Amygdala (tissue), 56 donors: ENCODE measurements around the gene RAB11FIP2.

ENCODE experiments used
- DNase-seq, 56 donors: peaks; one replicate each; lab custom pipeline; 2025; lab: John Stamatoyannopoulos, UW

Gene RAB11FIP2

DNA sequence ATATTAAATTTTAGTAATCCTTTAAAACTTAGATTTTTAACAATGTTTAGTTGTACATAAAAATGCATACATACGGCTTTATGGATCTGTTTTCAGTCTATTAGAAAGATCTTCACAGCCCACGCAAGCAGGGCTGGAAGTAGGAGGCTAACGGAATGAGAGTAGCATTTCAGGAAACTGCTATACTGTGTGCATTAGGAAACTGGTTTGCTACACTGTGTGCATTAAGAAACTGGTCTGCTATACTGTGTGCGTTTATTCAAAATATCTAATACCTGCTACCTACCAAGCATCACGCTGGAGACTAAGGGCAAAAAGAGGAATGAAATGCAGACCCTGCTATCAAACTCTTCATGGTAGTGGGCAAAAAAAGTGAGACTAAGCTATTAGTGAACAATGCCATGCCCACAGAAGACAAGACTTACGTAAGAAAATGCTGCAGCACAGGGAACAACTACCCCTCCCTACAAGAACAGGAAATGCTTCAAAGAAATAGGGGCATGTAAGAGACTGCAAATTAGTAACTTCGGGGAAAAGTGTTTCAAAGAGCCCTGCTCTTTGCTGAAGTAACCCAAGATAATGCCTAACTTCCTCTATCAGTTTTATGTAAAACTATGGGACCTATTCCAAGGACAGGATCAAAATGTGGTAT lies 11.3 kb downstream of the RAB11FIP2 start:
- DNase-seq: peak in 1 of 56 donors; percentile 9

DNA sequence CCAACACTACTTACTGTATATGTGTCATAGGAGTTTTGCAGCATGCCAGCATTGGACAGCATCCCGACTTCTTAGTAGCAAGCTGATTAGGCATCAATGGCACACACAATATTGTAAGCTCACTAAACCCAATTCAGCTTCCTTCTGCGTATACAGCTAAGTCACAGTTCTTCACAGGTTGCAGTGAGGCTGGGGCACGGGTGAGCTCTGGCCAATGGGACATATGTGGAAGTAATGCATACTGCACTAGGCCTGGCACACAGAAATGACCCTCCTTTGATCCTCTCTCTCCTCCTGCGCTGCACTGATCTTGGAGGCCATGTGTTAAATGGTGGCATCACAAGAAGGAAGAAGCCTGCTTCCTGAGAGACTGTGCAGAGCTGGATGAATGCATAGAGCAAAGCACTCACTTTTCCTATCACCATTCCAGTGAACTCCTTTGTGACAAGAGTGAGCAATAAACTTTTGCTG lies 11.9 kb downstream of the RAB11FIP2 start:
- DNase-seq: no peak

DNA sequence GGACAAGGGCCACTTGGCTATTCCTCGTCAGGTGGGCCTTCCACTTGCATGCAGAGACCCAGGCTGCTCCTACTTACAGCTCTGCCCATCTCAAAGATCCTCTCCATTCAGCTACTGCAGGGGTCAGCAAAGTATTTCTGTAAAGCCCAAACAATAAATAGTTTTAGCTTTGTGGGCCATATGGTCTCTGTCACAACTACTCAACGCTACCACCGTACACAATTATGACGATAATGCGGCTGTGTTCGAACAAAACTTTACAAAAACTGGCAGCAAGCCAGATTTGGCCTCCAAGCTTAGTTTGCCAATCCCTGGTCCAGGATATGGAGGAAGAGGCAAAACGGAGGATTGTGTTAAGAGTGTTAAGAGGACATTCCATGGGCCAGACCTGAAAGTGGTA lies 12.8 kb downstream of the RAB11FIP2 start:
- DNase-seq: no peak

DNA sequence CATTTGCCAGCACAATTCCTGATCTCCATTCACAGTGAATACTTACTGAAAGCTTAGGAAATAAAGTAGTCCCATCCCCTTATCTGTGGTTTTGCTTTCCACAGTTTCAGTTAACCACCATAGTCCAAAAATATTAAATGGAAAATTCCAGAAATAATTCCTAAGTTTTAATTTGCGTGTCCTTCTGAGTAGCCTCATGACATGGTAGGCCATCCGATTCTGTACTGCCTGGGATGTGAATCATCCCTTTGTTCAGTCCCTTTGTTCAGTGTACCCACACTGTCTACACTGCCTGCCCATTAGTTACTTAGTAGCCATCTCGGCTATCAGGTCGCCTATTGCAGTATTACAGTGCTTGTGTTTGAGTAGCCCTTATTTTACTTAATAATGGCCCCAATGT lies 14.2 kb downstream of the RAB11FIP2 start:
- no peak for DNase-seq

DNA sequence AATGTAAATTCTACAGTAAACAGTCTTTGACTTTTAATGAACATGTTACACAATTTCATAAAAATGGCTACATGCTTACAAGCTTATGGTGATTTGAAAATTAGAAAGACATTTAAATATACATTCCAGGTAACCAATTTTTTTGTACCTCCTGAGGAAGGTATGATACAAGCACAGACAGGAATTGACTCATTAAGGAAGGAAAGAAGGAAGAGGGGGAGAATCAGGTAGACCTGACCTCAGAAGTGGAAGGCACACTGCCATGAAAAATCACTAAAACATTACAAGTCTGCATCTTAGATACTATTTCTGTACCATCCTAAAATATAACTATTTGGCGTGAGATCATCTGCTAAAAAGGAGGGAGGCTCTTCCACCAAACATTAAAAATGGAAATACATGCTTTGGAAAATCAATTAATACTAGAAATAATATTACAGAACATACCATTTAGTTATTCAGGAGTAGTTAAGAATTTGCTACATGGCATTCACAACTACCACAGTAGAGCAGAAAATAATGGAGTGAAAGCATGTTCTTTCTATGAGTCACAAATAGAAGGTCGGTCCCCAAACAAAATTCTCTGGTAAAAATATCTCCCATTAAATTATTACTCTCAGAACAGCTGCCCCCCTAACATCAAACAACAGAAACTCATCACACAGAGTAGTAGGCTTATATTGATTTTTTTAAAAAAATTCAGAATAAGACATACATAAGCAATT lies 15.2 kb downstream of the RAB11FIP2 start:
- DNase-seq: no peak

GRCh38 chr10:118028619-118029018 lies 18.1 kb downstream of the RAB11FIP2 start:
- DNase-seq: no peak

DNA sequence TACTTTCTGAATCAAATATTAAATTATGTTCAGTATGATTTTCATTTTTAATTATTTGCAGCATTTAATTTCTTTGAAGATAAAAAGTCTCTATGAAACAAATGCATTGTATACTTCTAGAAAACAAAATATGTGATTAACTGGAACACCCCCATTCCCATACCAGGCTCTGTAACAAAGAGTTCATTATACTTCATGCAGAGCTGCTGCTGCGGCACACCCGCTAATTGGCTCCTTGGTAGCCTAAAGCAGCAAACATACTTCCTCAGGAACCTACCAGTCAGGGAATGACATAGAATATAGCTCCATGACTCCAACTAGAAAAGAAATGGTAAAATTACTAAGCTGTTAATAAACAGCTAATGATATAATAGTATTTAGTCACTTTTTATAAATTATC lies 19.3 kb downstream of the RAB11FIP2 start:
- DNase-seq: peak in 18 of 56 donors; percentile 3 to 54 (median 24)

DNA sequence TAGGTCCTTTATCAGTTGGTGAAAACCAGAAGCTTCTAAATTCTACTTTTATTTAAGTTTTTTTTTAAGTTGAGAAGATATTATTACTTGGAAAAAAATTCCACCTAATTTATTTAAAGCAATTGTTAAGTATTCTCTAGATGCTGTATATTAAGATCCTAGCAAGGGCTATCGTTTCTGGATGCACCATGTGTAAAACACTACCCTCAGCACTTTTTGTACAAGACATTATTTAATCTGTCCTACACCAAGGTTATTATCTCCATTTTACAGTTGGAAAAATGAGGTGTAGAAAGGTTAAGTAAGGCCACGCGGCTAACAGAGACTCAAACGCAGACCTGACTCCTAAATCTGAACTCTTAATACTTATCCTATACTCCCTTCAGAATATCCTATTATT lies 19.8 kb downstream of the RAB11FIP2 start:
- no peak for DNase-seq

GRCh38 chr10:118020365-118020764 lies 26.4 kb downstream of the RAB11FIP2 start:
- no peak for DNase-seq

- no peak for DNase-seq
Observed at GRCh38 chr10:118017850-118018249, 28.9 kb downstream of the RAB11FIP2 start.

GRCh38 chr10:118017071-118017740 lies 29.5 kb downstream of the RAB11FIP2 start:
- DNase-seq: no peak

DNA sequence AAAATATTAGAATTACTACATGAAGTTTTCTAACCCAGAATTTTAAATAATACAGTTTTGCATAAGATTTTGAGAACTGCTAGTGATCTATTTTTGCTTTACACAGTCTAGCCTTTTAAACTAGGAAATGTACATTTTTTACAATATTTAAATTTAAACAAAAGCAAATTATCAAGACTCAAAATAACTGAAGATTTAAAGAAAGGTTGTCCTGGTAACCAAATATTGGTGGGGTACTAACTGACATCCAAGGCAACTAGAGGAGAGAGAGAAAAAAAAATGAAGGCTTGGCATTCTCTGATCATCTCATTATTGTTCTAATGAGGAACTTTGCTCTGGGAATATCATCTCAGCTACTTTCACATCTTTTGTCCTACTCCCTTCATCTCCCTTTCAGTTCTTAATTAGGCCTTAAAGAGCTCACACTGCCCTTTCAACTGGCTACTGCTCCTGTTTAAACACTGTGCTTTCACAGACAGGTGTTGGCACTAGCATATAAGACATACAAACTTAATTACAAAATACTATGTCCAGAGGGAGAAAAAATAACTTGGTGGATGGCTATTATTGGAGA lies 33.7 kb downstream of the RAB11FIP2 start:
- no peak for DNase-seq

DNA sequence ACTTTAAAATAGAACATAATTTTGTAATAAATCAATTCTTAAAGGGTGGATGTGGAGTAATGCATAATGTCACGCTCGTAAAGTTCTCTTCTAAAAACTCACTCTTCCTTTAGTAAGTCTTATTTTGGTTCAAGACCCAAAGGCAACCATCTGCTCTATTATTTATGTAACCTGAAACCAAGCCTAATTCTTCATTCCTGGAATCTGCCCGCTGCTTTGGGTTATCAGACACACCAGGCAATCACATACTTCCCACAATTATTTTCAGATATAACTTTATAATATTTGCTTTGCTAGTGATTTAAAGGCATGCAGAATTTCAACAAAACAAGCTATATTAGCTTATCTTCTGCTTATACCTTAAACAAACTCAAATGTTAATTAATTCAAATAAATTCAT lies 39.0 kb downstream of the RAB11FIP2 start:
- DNase-seq: no peak

- no peak for DNase-seq
Observed at GRCh38 chr10:118003126-118003525, 43.6 kb downstream of the RAB11FIP2 start.

DNA sequence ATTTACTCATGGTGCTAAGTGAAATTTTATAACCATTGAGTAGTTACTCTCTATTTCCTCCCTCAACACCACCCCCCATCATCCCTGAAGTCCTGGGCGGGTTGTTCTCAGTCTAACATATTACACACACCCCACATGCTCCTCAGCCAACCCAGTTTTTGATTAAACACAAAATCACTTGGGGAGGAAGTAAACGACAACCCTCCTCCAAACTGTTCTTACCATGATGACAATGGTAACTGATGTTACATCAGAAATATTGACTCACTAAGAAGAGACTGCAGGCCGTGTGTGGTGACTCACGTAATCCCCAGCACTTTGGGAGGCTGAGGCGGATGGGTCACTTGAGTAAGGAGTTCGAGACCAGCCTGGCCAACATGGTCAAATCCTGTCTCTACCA lies 44.2 kb downstream of the RAB11FIP2 start:
- no peak for DNase-seq

DNA sequence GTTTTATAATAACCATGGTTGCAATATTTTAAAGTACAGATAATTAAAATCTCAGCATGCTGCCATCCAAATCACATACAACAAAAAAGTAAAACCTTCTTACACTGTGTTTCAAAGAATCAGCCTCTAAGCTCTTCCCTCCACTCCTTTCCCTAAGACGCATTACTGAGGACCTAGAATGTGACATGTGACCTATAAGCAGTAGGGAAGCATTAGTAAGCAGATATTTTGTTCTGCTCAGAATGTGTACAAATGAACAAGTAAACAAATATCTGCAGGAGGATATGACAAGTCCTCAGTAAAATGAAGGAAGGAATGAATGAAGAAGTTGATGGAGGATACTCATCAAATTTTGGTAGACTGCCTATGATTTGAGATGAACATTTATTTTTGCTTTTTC lies 49.1 kb downstream of the RAB11FIP2 start:
- DNase-seq: no peak

DNA sequence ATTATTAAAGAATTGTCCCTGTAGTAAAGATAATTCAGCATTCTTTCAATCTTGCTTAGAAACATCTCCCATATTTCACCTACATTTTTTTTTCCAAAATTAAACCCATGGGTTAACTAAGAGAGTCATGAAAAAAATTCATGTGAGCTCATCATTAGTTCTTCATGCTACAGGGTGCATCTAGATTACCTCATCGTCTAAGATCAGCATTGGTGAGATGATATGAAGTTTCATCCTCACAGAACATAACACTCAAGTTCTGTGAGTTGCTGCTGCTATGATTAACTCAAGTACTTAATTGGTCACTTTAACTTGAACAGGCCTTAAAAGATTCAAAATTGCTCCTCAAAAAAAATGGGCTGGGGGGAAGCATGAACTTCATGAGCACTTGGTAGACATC lies 50.0 kb downstream of the RAB11FIP2 start:
- no peak for DNase-seq

GRCh38 chr10:117994771-117995170 lies 52.0 kb downstream of the RAB11FIP2 start:
- no peak for DNase-seq

DNA sequence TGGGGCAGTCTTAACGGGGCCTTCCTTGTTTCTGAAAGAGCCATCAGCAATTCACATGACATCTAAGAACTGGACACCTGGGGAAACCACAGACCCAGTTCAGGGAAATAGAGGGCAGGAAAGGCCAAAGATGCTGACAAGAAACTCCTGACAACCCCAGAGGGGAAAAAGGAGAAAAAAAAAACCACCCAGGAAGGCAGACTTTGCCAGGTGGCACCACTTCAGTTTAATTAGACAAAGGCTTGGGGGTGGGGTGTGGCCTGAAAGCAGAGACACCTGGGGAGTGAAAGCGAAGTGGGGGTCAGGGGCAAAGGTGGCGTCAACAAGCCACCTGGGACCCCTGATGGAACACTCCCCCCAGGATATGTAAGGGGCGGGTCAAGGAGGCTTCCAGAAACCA lies 53.6 kb downstream of the RAB11FIP2 start:
- no peak for DNase-seq

GRCh38 chr10:117991701-117992100 lies 55.0 kb downstream of the RAB11FIP2 start:
- no peak for DNase-seq

- DNase-seq: no peak
Observed at GRCh38 chr10:117989962-117990361, 56.8 kb downstream of the RAB11FIP2 start.
